HG03064 (cell line): Measurements from ENCODE around the gene TULP3.
A peak's percentile ranks its signal among the peaks of the same experiment; 100 is the strongest.
"Not testable (repeated sequence)": the region's sequence is repeated elsewhere in the genome, so short reads cannot be mapped to it uniquely, and the experiment has no call there.

Experiments used
- ATAC-seq: cut with Tn5 transposase; IDR thresholded peaks from one replicate; pipeline ENCODE4 v1.9.1; 2021; ENCODE audit warnings: low read depth; ENCODE audit not compliant: unreplicated experiment

The TULP3 gene, protein sequence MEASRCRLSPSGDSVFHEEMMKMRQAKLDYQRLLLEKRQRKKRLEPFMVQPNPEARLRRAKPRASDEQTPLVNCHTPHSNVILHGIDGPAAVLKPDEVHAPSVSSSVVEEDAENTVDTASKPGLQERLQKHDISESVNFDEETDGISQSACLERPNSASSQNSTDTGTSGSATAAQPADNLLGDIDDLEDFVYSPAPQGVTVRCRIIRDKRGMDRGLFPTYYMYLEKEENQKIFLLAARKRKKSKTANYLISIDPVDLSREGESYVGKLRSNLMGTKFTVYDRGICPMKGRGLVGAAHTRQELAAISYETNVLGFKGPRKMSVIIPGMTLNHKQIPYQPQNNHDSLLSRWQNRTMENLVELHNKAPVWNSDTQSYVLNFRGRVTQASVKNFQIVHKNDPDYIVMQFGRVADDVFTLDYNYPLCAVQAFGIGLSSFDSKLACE

DNA sequence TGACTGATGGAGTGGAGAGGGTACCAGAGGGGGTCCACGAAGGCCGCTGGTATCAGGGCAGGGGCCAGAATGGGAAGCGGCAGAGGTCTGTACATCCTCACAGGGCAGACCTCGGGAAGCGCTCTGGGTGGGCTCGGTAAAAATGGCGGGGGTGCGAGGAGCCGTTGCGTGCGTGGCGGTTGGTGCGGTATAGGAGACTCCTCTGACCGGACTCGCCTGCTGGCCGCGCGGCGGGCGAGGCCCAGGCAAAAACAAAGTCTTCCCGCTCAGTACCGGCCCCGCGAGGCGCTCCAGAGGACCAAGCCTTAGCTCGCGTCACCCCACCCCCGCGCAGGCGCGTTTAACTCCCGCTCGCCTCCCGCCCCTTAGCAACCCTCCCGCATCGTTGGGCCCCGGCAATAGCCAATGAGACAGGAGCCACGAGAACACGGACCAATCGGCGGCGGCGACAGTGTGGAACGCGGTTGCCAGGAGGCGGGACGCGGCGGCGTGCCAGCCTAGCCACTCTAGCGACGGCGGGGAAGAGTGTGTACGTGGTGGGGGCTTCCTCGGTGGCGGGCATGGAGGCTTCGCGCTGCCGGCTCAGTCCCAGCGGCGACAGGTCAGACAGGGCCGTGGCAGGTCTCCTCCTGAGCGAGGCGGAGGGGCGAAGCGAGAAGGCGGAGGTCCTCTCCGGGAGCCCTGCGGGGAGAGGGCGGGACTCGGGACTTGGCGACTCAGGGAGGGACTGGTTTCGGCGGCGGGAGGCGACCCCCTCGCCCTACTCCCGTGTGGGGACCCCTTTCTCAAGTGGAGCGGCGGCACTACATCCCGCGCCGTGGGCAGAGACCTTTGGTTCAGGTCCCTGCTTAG is at the start of gene TULP3:
TULP3 (plus strand) TSS at position 504 of the 852 bp plus-strand sequence; CDS start at position 561, 57 bp downstream.
- ATAC-seq: peak; percentile 95

DNA sequence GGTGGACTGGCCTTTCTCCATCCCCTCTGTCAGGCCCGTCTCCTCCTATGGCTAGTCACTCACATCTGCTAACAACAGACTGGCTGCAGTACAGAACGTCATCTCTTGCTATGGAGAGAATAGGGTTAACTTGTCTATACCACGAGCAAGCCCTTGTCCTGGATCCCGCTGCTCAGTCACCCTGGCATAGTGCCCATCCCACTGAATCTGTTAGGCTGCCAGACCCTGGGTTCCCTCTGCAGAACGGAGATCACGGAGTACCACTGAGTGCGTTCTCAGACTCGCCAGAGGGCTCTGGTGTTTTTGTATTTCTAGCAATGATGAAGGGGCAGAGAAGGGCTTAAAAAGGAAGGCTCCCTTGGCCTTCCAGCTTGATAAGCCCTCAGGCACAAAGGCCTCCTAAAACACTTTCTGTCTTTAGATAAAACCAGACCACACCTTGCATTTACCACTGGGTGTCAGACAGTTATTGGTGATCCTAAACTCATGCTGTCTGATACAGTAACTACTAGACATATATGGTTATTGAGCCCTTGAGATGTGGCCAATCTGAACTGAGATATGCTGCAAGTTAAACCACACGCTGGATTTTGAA is 49.5 kb upstream of the TULP3 start:
- ATAC-seq: no peak

DNA sequence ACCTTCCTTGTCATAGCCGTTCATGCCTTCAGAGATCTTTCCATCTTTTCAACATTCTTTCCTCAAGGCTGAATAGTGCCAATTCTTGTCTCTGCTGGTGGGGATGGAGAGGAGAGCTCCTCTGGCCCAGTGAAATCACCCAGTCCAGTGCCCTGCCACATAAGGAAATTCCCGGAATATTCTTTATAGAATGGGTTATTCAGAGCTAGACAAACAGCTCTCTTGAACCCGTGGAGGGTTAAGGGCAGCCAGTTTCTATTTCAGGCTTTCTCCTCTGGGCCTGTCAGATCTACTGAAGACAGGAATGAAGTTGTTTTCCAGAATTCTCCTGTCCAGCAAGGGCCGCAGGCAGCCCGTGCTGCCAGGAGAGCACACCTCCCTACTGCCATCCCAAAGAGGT is 47.7 kb upstream of the TULP3 start:
- ATAC-seq: no peak

DNA sequence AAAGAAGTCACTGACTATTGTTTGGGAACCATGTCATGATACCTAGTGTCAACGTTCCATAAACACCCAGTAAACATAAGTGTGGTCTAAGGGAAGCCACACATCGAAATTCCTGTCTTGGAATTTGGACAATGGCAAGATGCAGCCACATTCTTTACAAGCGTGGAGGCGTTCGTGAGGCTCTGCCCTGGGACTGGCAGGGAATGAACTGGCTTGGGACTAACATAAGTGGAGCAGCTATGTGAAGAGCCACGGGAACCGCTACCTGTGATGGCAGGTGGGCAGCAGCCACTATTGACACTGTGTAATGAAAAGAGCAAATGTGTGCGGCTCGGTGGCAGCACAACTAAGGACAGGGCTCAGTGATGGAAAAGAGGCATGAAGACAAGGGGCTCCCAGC is 45.9 kb upstream of the TULP3 start:
- no peak for ATAC-seq

DNA sequence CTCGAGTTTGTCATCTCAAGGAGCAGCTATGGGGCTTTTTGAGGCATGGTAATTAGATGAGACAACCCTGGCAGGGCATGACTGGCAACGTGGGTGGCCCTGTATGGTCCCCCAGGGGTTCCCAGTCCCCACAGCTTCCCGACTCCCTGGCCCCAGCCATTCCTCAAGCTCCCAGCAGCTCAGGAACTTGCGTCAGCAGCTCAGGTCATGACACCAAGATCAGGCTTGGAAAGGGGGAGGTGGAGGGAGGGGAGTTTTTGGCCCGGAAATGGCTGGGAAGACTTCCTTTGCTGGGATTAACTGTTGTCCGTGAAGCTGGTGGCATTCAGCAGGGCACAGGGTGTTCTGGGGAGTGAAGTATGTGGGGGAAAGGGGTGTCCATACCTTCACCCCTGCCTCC is 45.4 kb upstream of the TULP3 start:
- ATAC-seq: no peak

DNA sequence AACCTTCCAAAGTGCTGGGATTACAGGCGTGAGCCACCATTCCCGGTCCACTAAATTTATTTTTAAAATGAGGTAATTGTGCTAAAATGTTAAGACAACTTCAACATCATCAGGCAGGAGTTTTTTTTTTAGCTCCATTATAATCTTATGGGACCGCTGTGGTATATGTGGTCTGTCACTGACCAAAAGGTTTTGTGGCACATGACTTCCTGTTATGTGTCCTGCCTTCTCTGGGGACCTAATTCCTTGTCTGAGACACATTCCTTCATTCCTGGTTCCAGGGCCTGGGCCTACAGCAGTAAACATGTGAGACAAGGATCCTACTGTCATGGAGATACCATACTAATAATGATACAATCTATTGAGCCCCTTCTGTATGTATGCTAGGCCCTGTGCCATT is 38.8 kb upstream of the TULP3 start:
- ATAC-seq: no peak

DNA sequence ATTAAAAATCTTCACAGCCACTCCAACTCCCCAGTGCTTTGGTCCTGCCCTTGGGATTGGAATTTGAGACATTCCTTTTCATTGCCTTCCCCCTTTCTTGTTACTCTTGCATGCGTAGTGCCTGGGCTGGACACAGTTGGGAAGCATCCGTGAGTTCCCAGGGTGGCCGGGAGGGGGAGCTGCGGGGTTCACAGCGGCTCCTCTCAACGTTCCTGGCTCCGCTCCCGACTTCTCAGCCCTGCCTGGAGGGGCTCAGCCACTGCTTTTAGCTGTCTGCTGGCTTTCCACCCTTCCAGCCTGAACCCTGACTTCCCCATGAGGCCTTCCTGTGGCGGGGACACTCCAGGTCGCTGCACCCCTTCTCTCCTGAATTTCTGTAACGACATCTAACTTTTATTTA is 37.1 kb upstream of the TULP3 start:
- no peak for ATAC-seq

DNA sequence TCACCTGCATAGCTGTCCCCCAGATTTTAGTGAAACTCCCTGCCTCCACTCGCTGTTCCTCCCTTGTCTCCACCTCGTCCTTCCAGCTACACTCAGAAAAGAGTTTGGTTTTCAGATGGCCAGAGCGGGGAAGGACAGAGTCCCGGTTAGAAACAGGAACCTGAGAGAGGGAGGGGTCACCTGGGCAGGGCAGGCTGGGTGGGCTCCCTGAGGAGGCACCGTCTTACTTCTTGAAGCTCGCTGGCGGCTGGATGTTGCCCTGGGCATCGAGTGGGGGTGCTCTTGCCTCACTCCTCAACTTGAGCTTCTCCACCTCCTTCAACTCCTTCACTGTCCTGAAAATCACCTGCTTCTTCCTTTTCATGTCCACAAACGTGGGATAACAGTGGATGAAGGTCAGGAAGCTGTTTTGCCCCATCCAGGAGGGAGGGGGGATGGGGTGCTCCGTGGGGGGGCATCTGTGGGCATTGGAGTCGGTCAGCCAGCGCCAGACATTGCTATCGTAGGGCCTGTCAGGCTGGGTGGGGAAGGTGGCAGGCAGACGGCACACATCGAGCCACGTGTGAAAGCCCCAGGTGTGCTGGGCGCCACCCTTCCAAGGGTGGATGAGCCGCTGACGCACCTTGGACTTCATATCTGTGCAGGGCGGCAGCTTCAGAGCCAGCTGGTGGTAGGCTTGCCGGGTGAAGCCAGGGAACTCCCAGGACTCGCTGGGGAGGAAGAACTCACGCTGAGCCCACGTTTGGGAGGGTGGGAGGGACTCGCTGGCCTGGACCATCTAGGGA is 35.8 kb upstream of the TULP3 start:
- ATAC-seq: no peak

DNA sequence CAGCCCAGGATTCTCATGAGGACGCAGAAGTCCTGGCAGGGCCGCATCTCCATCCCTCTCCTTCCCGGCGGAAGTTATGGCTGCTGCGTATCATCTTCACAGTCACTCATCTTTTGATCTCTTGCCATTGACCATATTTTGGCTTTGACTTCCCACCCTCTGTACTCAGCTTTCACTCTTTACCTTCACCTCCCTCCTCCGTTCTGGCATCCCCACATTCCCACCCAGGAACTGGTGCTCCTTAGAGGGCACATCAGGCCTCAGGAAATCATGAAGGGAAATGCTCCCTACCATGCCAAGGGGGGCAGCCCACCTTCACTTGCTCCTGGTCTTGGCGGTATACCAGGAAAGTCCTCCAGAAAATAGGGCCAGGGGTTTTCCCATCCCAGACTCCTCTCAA is 35.1 kb upstream of the TULP3 start:
- ATAC-seq: no peak

DNA sequence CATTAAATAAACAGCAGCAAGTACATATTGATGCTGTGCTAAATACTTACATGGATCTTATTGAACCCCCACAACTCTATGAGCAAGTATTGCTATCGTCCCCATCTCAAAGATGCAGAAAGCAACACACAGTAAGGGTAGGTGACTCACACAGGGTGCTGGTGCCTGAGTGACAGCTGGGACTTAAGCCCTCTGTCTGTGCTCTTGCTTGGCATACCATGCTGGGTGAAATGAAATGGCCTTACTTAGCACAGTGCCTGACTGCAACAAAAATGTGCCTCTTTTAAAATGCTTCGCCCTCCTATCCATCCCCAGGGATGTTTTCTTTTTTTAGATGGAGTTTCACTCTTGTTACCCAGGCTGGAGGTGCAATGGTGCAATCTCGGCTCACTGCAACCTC is 34.6 kb upstream of the TULP3 start:
- ATAC-seq: no peak

DNA sequence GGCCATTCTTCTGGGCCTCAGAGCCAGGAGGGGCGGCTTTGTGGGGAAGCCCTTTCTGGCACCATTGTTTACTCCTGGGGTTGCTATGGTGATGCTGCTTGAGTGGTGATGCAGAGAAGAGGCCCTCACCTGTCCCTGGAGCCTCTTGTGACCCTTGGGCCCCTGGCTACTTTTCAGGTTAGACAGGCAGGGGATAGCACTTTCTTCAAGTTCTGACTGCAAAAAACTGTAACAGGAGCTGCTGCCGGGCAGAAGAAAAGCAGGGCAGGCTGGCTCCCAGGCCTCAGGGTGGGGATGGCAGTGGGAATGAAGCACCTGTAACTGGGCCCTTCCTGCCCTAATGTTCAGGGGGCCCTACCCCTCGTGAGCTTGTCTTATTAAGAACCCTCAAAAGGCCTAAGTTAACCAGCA is 33.7 kb upstream of the TULP3 start, which contains the start of gene TEX52:
TEX52 (minus strand) TSS at position 19 of the 411 bp plus-strand sequence; CDS start at position 6, 13 bp downstream.
- ATAC-seq: no peak

DNA sequence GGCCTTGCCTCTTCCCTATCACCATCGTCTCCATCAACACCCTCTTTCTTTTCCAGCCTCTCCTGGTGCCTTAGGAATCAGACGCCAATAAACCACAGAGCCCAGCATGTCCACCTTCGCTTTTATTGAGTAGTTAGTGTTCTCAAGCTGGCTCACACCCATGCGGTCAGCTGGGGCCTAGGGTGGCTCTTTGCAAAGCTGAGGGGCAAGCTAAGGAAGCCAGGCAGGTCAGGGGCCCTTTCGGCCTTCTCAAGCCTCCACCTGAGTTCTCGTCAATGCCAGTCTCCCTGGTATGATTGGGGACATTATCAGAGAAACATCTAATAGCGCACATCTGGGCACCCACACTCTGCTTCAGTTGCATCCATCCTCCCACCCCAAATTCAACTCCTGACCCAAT is 33.1 kb upstream of the TULP3 start:
- no peak for ATAC-seq

DNA sequence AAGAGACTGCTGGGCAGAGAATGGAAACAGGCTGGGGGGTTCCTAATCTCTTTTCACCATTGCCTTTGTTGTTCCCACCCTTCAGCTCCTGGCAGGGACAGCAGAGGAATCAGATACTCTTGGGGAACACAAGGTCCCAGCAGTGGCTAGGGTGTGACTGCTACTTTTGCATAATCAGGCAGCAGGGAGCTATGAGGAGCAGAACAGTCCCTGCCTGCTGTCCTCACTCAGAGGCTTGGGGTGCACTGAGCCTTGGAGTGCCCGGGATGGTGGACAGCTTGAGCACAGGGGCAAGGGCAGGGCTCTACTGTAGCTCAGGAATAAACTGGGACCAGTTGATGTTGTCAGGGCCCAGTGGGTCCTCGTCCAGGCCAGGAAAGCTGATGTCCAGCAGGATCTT is 32.4 kb upstream of the TULP3 start:
- ATAC-seq: no peak

DNA sequence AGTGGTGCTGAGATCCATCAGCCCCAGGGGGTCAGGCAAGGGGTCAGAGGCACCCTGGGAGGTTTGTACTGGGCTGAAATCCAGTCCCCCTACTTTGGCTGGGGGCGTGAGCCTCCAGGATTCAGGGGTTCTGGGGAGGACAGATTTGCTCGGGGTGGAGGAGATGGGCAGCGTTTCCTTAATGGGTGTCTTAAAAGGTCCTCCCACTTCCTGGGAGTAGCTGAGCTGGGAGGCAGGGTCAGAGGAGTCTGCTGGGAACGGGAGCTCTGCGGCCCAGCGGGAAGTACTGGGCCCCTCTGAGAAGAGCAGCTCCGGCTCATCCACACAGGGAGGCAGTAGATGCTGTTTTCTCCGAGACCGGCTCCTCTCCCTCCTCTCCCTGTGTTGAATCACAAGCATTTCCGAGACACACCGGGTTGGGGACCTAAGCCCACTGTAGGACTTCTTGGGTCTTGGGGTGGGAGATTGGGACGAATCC is 31.7 kb upstream of the TULP3 start:
- ATAC-seq: no peak

DNA sequence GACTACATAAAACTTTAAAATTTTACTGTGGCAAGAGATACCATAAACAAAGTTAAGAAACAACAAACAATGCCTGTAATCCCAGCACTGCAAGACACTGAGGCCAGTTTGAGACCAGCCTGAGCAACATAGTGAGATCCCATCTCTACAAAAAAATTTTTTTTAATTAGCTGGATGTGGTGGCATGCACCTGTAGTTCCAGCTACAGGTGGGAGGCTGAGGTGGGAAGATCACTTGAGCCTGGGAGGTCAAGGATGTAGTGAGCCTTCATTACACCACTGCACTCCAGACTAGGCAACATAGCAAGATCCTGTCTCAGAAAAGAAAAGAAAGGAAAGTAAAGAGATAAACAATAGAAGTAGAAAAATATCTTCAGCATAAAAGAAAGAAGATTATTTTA is 30.5 kb upstream of the TULP3 start:
- no peak for ATAC-seq

DNA sequence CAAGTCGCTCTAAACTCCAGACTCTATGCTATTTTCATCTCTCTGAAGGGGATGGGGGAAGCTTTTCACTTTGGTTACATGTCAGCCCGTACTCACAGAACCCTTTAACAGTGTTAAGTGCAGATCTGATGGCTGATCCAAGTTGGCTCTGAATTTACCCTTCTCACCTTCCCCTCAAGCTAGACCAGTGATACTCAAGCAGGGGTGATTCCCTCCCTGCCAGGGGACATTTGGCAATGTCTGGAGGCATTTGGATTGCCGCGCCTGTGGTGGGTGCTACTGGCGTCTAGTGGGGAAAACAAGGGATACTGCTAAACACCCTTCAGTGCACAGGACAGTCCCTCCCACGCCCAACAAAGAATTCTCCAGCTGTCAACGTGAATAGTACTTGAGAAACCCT is 27.8 kb upstream of the TULP3 start:
- ATAC-seq: no peak

DNA sequence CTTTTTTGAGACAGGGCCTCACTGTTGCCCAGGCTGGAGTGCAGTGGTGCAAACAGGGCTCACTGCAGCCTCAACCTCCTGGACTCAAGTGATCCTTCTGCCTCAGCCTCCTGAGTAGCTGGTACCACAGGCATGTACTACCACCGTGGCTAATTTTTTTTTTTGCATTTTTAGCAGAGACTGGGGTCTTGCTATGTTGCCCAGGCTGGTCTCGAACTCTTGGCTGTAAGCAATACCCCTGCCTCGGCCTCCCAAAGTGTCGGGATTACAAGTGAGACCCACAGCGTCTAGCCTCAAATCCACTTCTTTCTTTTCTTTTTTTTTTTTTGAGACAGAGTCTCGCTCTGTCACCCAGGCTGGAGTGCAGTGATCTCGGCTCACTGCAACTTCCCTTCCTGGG is 27.3 kb upstream of the TULP3 start:
- not testable (repeated sequence) for ATAC-seq

DNA sequence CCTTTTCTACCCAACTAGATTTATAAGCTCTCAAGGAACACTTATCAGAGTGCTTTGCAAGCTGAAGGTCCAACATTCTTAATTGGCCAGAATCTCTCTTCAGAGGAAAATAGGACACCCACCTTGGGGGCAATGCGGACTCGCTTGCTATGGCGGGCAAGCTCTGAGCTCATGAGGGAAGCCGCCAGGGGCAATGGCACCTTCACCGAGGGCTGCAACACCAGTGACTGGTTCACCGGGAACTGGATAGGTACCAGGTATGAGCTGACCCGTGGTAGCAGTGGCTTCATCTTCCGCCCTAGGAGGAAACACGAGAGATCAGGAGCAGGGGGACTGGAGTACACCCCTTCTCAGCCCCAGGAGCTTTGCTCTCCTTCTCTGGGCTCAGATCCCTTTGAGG is 26.5 kb upstream of the TULP3 start:
- no peak for ATAC-seq

DNA sequence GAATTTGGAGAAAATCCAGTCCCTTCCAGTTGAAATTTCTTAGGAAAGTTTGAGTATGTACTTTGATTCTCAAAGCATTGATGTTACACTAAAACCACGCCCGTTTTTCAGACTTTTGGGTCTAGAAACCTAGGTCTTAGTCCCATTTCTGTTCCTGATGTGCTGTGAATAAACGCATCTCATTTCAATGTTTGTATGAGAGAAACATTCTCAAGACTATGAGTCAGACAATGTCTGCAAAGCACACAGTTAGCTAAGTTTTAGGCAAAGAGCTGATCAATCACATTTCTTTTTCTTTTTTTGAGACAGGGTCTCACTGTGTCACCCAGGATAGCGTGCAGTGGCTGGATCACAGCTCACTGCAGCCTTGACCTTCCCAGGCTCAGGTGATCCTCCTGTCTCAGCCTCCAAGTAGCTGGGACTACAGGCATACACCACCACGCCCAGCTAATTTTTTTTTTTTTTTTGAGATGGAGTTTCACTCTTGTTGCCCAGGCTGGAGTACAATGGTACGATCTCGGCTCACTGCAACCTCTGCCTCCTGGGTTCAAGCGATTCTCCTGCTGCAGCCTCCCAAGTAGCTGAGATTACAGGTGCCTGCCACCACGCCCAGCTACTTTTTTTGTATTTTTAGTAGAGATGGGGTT is 21.6 kb upstream of the TULP3 start:
- ATAC-seq: not testable (repeated sequence)
